Bronchial epithelial cell (primary cell): ENCODE results near the gene PLCL1. TPM values are rescaled to one million over a fixed set of nuclear protein-coding genes. Genes with fewer than 3 reads are reported as not detected.

Experiments
- DNase-seq: peaks from one replicate; pipeline ENCODE4 v3.0.0-alpha.2; 2010; ENCODE audit warnings: low read depth
- FAIRE-seq: peaks from 2 replicates; lab custom pipeline; 2011; peaks lifted over from hg19 to GRCh38; lab: Jason Lieb, UNC
- H3K27me3 ChIP-seq: 2 replicates; pipeline ENCODE4 v1.5.1; 2011; ENCODE audit warnings: low read length; ENCODE audit not compliant: control insufficient read depth, insufficient read depth
- H3K36me3 ChIP-seq: 2 replicates; pipeline ENCODE4 v1.5.1; 2011; ENCODE audit warnings: low read length; ENCODE audit not compliant: control insufficient read depth, insufficient read depth
- H3K4me3 ChIP-seq: 2 replicates; pipeline ENCODE4 v1.5.1; 2011; ENCODE audit warnings: mild to moderate bottlenecking, low read depth, low read length, control low read depth
- total RNA-seq: library from RNA; depleted of rRNA; stranded (reverse); fragments of >200 nt; gene quantifications from 2 replicates; pipeline ENCODE4 v1.2.1, GENCODE V29; 2014
- TF ChIP-seq, protein P1 (sequence below): IDR thresholded peaks from 2 replicates; pipeline ENCODE4 v1.5.1; 2011; ENCODE audit warnings: mild to moderate bottlenecking, moderate library complexity, low read length, control low read depth, inconsistent platforms; ENCODE audit not compliant: insufficient read depth, severe bottlenecking

The PLCL1 gene
- total RNA-seq, 1 donor from 2014 or later, result not detected

- Histone ChIP-seq H3K27me3 (peaks cover 5% of the 10 kb centered on the region), H3K4me3 (no peak overlapping the region), H3K36me3 (no peaks in the 10 kb centered on the region)
- FAIRE-seq, result no peak
- TF ChIP-seq, protein P1, sequence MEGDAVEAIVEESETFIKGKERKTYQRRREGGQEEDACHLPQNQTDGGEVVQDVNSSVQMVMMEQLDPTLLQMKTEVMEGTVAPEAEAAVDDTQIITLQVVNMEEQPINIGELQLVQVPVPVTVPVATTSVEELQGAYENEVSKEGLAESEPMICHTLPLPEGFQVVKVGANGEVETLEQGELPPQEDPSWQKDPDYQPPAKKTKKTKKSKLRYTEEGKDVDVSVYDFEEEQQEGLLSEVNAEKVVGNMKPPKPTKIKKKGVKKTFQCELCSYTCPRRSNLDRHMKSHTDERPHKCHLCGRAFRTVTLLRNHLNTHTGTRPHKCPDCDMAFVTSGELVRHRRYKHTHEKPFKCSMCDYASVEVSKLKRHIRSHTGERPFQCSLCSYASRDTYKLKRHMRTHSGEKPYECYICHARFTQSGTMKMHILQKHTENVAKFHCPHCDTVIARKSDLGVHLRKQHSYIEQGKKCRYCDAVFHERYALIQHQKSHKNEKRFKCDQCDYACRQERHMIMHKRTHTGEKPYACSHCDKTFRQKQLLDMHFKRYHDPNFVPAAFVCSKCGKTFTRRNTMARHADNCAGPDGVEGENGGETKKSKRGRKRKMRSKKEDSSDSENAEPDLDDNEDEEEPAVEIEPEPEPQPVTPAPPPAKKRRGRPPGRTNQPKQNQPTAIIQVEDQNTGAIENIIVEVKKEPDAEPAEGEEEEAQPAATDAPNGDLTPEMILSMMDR, result peak; percentile 51
- peak; percentile 81 for DNase-seq
These were observed 8.8 kb downstream of the PLCL1 start for GRCh38 chr2:197813093-197813787.

GRCh38 chr2:197814526-197814925 is 10.1 kb downstream of the PLCL1 start:
- no peak overlapping the region for H3K4me3 ChIP-seq
- TF ChIP-seq, protein P1, result no peak
- no peaks in the 10 kb centered on the region for H3K36me3 ChIP-seq
- H3K27me3 ChIP-seq, result no peaks in the 10 kb centered on the region
- DNase-seq (no peak), FAIRE-seq (no peak)

GRCh38 chr2:197821550-197822289 is 17.3 kb downstream of the PLCL1 start:
- FAIRE-seq (no peak), DNase-seq (no peak)
- Histone ChIP-seq H3K27me3 (no peaks in the 10 kb centered on the region), H3K36me3 (no peaks in the 10 kb centered on the region), H3K4me3 (no peak overlapping the region)
- TF ChIP-seq, protein P1, result no peak

DNA sequence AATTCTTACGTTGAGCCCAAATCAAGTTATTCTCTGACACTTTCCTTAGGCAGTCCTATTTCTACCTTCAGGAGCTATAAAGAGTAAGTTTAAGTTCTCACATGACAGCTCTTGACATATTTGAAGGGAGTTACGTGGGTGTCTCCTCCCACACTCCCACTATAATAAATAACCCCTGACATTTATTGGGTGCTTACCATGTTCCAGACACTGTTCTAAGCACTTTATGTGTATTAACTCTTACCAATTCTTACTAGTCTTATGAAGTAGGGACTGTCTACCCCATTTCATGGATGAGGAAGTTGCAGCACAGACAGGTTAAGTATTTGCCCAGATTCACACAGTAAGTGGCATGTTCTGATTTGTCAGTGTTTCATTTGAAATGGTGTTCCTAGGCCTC is 17.9 kb downstream of the PLCL1 start:
- DNase-seq, result no peak
- Histone ChIP-seq H3K4me3 (no peak overlapping the region), H3K36me3 (no peaks in the 10 kb centered on the region), H3K27me3 (no peaks in the 10 kb centered on the region)
- FAIRE-seq, result no peak
- TF ChIP-seq, protein P1, result no peak

DNA sequence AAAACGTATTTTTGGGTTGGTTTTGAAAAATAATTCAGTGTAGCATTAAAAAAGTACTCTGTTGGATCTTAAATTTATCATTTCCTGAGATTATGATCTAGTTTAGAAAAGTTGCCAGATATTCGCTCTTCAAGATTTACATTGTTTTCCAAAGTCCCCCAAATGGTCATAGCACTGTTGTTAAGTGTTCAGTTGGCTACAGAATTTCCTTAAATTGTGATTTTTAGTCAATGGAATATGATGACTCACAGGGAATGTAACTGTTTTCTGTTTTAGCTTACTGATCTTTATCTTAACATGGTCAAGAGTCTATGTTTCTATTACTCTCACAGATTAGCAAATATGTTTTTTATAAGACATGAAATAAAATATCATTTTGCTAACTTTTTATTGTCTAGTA is 23.2 kb downstream of the PLCL1 start:
- no peaks in the 10 kb centered on the region for H3K36me3 ChIP-seq
- H3K4me3 ChIP-seq, result no peak overlapping the region
- no peaks in the 10 kb centered on the region for H3K27me3 ChIP-seq
- no peak for DNase-seq
- TF ChIP-seq, protein P1, result no peak
- FAIRE-seq, result no peak
